ENCODE measurements around the gene PLA2G10.
"Not testable (repeated sequence)": the region's sequence is repeated elsewhere in the genome, so short reads cannot be mapped to it uniquely, and the experiment has no call there.

DNA sequence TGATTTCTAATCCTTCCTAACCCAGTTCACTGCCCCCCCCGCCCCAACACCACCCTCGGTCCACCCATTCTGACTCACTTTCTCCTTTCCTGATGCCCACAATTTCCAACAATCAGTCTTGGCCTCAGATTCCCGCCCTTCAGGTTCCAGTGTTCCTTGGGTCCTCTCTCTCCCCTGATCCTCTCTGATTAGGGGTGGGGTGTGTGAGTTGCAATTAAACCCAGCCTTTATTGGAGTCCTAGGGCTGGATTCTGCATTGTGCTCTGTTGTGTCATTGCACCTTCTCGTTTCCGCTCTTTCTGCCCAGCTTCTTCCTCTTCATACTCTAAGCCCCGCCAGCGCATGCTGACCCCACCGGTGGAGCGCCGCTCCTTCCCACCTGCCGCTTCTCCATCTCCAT, 47.7 kb upstream of the PLA2G10 start:
- TF ChIP-seq, protein P1, sequence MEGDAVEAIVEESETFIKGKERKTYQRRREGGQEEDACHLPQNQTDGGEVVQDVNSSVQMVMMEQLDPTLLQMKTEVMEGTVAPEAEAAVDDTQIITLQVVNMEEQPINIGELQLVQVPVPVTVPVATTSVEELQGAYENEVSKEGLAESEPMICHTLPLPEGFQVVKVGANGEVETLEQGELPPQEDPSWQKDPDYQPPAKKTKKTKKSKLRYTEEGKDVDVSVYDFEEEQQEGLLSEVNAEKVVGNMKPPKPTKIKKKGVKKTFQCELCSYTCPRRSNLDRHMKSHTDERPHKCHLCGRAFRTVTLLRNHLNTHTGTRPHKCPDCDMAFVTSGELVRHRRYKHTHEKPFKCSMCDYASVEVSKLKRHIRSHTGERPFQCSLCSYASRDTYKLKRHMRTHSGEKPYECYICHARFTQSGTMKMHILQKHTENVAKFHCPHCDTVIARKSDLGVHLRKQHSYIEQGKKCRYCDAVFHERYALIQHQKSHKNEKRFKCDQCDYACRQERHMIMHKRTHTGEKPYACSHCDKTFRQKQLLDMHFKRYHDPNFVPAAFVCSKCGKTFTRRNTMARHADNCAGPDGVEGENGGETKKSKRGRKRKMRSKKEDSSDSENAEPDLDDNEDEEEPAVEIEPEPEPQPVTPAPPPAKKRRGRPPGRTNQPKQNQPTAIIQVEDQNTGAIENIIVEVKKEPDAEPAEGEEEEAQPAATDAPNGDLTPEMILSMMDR (IDR thresholded peaks at IDR 0.05): not testable (repeated sequence)
- not testable (repeated sequence) for TF ChIP-seq POLR2A, POLR2AphosphoS5 (IDR thresholded peaks at IDR 0.05)
